ENCODE data around the gene PCDHB4. TPM values are rescaled to one million over a fixed set of nuclear protein-coding genes. Genes with fewer than 3 reads are reported as not detected.

PCDHB4 gene
- 4.4 and 4.6 TPM in 2 replicates for total RNA-seq
- long read RNA-seq, partial matches to known transcripts: 0 of 1 reads
- long read RNA-seq, other reads (novel, unspliced or antisense): 0 of 1 reads

GRCh38 chr5:141121563-141121962 lies at the start of gene PCDHB4:
PCDHB4 (plus strand) TSS chr5:141121818; CDS start chr5:141121999, 181 bp downstream.
- Mint-ChIP-seq H3K9me3 (ENCODE audit: low read depth) (peaks cover 30% of the 10 kb centered on the region), H3K36me3 (ENCODE audit: insufficient read depth) (peaks cover 46% of the 10 kb centered on the region), H3K4me3 (ENCODE audit: low read depth) (peak within 1 kb of the TSS; percentile 9), H3K4me1 (ENCODE audit: low read depth) (no peaks in the 10 kb centered on the region), H3K27ac (peak within 1 kb of the TSS; percentile 85), H3K27me3 (no peaks in the 10 kb centered on the region)
- DNase-seq (ENCODE audit: low spot score, unreplicated experiment): no peak
- TF ChIP-seq CTCF (IDR thresholded peaks at IDR 0.05; ENCODE audit: unreplicated experiment): no peak

- no peak for TF ChIP-seq CTCF (IDR thresholded peaks at IDR 0.05; ENCODE audit: unreplicated experiment)
- peaks cover 9% of the 10 kb centered on the region for H3K27me3 Mint-ChIP-seq
- DNase-seq (ENCODE audit: low spot score, unreplicated experiment): no peak
- H3K4me3 Mint-ChIP-seq (ENCODE audit: low read depth): no peak overlapping the region
- peaks cover 5% of the 10 kb centered on the region for H3K9me3 Mint-ChIP-seq (ENCODE audit: low read depth)
- H3K4me1 Mint-ChIP-seq (ENCODE audit: low read depth): no peaks in the 10 kb centered on the region
- no peak overlapping the region for H3K27ac Mint-ChIP-seq
- H3K36me3 Mint-ChIP-seq (ENCODE audit: insufficient read depth): no peaks in the 10 kb centered on the region
Observed at GRCh38 chr5:141077826-141078225, 43.8 kb upstream of the PCDHB4 start.

- no peak overlapping the region for H3K4me3 Mint-ChIP-seq (ENCODE audit: low read depth)
- no peak for DNase-seq (ENCODE audit: low spot score, unreplicated experiment)
- TF ChIP-seq CTCF (IDR thresholded peaks at IDR 0.05; ENCODE audit: unreplicated experiment): no peak
- peaks cover 9% of the 10 kb centered on the region for H3K27me3 Mint-ChIP-seq
- H3K27ac Mint-ChIP-seq: no peak overlapping the region
- H3K36me3 Mint-ChIP-seq (ENCODE audit: insufficient read depth): peaks cover 7% of the 10 kb centered on the region
- H3K4me1 Mint-ChIP-seq (ENCODE audit: low read depth): no peaks in the 10 kb centered on the region
- peaks cover 6% of the 10 kb centered on the region for H3K9me3 Mint-ChIP-seq (ENCODE audit: low read depth)
Observed at GRCh38 chr5:141082228-141082627, 39.4 kb upstream of the PCDHB4 start.

GRCh38 chr5:141084487-141084989 lies 37.1 kb upstream of the PCDHB4 start:
- no peak for DNase-seq (ENCODE audit: low spot score, unreplicated experiment)
- peaks cover 9% of the 10 kb centered on the region for H3K27me3 Mint-ChIP-seq

More at GRCh38 chr5:141084487-141084989, 37.1 kb upstream of the PCDHB4 start:
- Mint-ChIP-seq H3K4me1 (ENCODE audit: low read depth) (no peaks in the 10 kb centered on the region), H3K9me3 (ENCODE audit: low read depth) (peaks cover 11% of the 10 kb centered on the region), H3K27ac (peak overlapping the region; percentile 99), H3K4me3 (ENCODE audit: low read depth) (peak overlapping the region; percentile 87), H3K36me3 (ENCODE audit: insufficient read depth) (peaks cover 7% of the 10 kb centered on the region)
- peak; percentile 68 for TF ChIP-seq CTCF (IDR thresholded peaks at IDR 0.05; ENCODE audit: unreplicated experiment)
